Mammary epithelial cell (primary cell): ENCODE measurements around the gene CDHR2.

Source experiments
- EZH2 ChIP-seq: IDR thresholded peaks from 2 replicates; pipeline ENCODE4 v1.6.1; 2012; ENCODE audit warnings: low read length, inconsistent platforms, borderline replicate concordance
- TF ChIP-seq, protein P1 (sequence below), 2 donors: IDR thresholded peaks in 1 of 2; conservative IDR thresholded peaks in 1 of 2; 2 replicates each; pipeline ENCODE4 v1.5.1; 2011 to 2012; ENCODE audit warnings: inconsistent platforms in 2 of 2, low read length in 2 of 2, mild to moderate bottlenecking in 2 of 2, control low read depth in 1 of 2, low read depth in 1 of 2; ENCODE audit not compliant: insufficient read depth in 1 of 2; ENCODE audit errors: extremely low read depth in 1 of 2

- TF ChIP-seq, protein P1, sequence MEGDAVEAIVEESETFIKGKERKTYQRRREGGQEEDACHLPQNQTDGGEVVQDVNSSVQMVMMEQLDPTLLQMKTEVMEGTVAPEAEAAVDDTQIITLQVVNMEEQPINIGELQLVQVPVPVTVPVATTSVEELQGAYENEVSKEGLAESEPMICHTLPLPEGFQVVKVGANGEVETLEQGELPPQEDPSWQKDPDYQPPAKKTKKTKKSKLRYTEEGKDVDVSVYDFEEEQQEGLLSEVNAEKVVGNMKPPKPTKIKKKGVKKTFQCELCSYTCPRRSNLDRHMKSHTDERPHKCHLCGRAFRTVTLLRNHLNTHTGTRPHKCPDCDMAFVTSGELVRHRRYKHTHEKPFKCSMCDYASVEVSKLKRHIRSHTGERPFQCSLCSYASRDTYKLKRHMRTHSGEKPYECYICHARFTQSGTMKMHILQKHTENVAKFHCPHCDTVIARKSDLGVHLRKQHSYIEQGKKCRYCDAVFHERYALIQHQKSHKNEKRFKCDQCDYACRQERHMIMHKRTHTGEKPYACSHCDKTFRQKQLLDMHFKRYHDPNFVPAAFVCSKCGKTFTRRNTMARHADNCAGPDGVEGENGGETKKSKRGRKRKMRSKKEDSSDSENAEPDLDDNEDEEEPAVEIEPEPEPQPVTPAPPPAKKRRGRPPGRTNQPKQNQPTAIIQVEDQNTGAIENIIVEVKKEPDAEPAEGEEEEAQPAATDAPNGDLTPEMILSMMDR (conservative IDR thresholded peaks at IDR 0.05 in 1 of 2, IDR thresholded peaks at IDR 0.05 in 1 of 2; ENCODE audit: extremely low read depth in 1 of 2, insufficient read depth in 1 of 2, low read depth in 1 of 2, low read length in 2 of 2) = no peak
- no peak for TF ChIP-seq EZH2
These were observed 23.5 kb upstream of the CDHR2 start for GRCh38 chr5:176525677-176526076.
